ENCODE results near the gene ATP8B1. TPM values are rescaled to one million over a fixed set of nuclear protein-coding genes. Genes with fewer than 3 reads are reported as not detected.

ATP8B1 gene
- total RNA-seq, 1 experiment from 2014 or later, result 15.9 TPM

GRCh38 chr18:57668021-57668420 is 135.1 kb downstream of the ATP8B1 start (continued):
- no peak for TF ChIP-seq CTCF (IDR thresholded peaks at IDR 0.05 in 2 of 3, conservative IDR thresholded peaks at IDR 0.05 in 1 of 3; ENCODE audit: borderline replicate concordance in 1 of 3, insufficient read depth in 1 of 3, low read depth in 2 of 3, low read length in 2 of 3)
- no peak for TF ChIP-seq ATF3 (IDR thresholded peaks at IDR 0.05)
- no peak for TF ChIP-seq SIN3A (IDR thresholded peaks at IDR 0.05; ENCODE audit: low read depth)
- no peak for TF ChIP-seq JUND (IDR thresholded peaks at IDR 0.05)

- ChIA-PET RAD21 (ENCODE audit: low non-redundant PET in 1 of 2, low total read pairs in 2 of 2, uncharacterized antibody in 2 of 2, unreplicated experiment in 2 of 2) (no interaction called here), POLR2A (no interaction called here), CTCF (no interaction called here)
- Histone ChIP-seq H3K9ac (ENCODE audit: low read length) (no peak overlapping the region), H3K79me2 (ENCODE audit: insufficient read depth, low read length) (peaks cover 7% of the 10 kb centered on the region), H3K9me2 (ENCODE audit: insufficient read depth) (no peaks in the 10 kb centered on the region), H3K9me3 (ENCODE audit: control insufficient read depth in 1 of 2, insufficient read depth in 1 of 2, low read depth in 1 of 2, low read length in 2 of 2) (no peaks in the 10 kb centered on the region), H3K4me2 (ENCODE audit: low read length) (no peak overlapping the region), H3K27ac (ENCODE audit: low read depth, low read length) (no peak overlapping the region), H2AFZ (ENCODE audit: low read depth, low read length, poor library complexity, severe bottlenecking) (no peak overlapping the region), H3K36me3 (ENCODE audit: control insufficient read depth in 1 of 2, insufficient read depth in 2 of 2, low read length in 2 of 2) (peaks cover 2 to 5% of the 10 kb centered on the region in 2 experiments; a peak in 2 of 4 replicates), H4K20me1 (ENCODE audit: insufficient read depth) (no peaks in the 10 kb centered on the region), H3K4me1 (ENCODE audit: control insufficient read depth in 1 of 2, insufficient read depth in 2 of 2, low read length in 2 of 2) (no peaks in the 10 kb centered on the region), H3K4me3 (replicated peaks in 1 of 2; ENCODE audit: low read depth in 1 of 2, low read length in 2 of 2) (no peak overlapping the region), H3K27me3 (ENCODE audit: insufficient read depth, low read length) (no peaks in the 10 kb centered on the region)
- DNase-seq (ENCODE audit: low read depth, low spot score) (no peak), ATAC-seq (no peak)
- BruUV-seq (replicated peaks), result no TSS peak
- intact Hi-C loops (cut with micrococcal nuclease), result no loop called here
- TF ChIP-seq JUND (IDR thresholded peaks at IDR 0.05) (no peak), SRF (IDR thresholded peaks at IDR 0.05; ENCODE audit: low read depth) (no peak), YY1 (IDR thresholded peaks at IDR 0.05; ENCODE audit: extremely low read depth, insufficient replicate concordance, low read depth, low read length) (no peak), REST (IDR thresholded peaks at IDR 0.05; ENCODE audit: low read depth) (no peak), SP1 (IDR thresholded peaks at IDR 0.05; ENCODE audit: low read depth) (no peak), CTCF (IDR thresholded peaks at IDR 0.05 in 2 of 3, conservative IDR thresholded peaks at IDR 0.05 in 1 of 3; ENCODE audit: borderline replicate concordance in 1 of 3, insufficient read depth in 1 of 3, low read depth in 2 of 3, low read length in 2 of 3) (no peak), ZNF274 (IDR thresholded peaks at IDR 0.05; ENCODE audit: low read depth, low read length) (no peak), CBX3 (IDR thresholded peaks at IDR 0.05; ENCODE audit: low read depth) (no peak), EZH2phosphoT487 (IDR thresholded peaks at IDR 0.05; ENCODE audit: borderline replicate concordance) (no peak), FOSL1 (IDR thresholded peaks at IDR 0.05; ENCODE audit: low read depth) (no peak)
Measured at GRCh38 chr18:57666818-57667497, 136.2 kb downstream of the ATP8B1 start.

Measured in HCT116 (cell line).